A549 treated with DMSO at 1 μM for 4 hours (cell line): ENCODE results near the gene FAM171A1. TPM values are rescaled to one million over a fixed set of nuclear protein-coding genes. Genes with fewer than 3 reads are reported as not detected.

ENCODE experiments used
- total RNA-seq: library from RNA; stranded (reverse); fragments of 200-300 nt; extraction: Qiagen RNA extraction; gene quantifications from 5 replicates; pipeline ENCODE4 v1.2.3, GENCODE V29; 2022; ENCODE audit warnings: low read depth

FAM171A1 gene
- total RNA-seq: 27.0 to 30.4 TPM (median 29.5 TPM) in 5 replicates

DNA sequence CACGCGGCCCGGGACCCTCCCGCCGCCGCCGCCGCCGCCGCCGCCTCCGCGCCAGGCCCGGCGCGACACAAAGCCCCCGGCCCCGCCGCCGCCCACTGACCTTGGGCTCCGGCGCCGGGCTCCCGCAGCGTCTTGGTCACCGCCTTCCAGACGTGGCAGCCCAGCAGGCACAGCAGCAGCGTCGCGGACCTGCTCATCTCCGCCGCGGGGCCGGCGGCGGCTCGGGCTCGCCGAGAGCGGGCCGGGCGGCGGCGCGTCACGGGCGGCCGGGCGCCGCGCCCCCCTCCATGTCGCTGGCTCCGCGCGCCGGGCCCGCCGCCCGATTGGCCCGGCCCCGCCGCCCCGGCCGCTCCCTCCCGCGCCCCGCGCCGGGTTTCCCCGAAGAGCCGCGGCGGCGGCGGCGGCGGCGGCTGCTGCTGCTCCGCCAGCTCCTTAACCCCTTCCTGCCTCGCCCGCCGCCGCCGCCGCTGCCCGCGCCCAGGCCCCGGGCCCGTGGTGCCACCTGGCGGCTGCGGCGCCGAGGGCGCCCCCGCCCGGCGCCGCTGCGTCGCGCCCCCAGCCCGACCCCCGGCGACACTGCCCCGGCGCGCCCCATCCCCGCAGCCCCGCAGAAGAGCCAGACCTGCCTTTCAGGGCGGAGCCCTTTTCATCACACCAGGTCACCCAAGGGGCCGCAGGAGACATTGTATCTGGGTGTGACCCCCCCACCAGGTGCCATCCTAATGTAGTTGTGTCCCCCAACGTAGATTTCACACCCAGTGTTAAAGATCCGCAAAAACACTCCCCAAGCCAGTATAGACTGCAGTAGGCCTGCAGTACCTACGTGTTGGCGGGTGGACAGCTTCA, at the start of gene FAM171A1:
FAM171A1 (minus strand) TSS at position 434 of the 846 bp plus-strand sequence; CDS start at position 197, 237 bp downstream.

DNA sequence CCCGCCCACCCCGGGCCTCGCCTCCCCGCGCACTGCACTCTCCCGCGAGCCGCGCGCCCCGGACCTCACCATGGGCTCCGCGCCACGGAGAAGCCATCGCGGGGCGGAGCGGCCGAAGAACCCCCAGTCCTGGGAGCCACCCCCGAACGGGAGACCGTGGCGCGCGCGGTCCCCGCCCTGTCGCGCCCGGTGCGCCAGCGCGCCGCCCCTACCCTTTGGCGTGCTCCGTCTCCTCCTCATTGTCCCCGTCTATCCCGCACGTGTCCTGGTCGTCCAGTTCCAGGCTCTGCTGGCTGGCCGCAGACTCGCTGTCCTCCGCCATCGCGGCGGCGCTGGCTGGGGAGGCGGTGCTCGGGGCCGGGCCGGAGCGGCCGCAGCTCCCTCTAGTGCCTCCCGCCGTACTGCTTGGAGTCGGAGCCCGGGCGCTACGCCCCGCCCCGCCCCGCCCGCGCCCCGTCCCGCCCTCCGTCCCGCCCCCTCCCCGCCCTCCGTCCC, 202.8 kb downstream of the FAM171A1 start, which contains the start of gene NMT2:
NMT2 (minus strand) TSS at position 403 of the 495 bp plus-strand sequence; CDS start at position 322, 81 bp downstream.

Other genes with a start within 250 kb of the FAM171A1 start
- 24.3 to 29.8 TPM (median 27.0 TPM) in 5 replicates for gene NMT2, start 202.6 kb downstream of the FAM171A1 start, total RNA-seq